SU-DHL-6 (cell line): ENCODE measurements around the gene CTNNA2.

ENCODE experiments used
- EZH2phosphoT487 ChIP-seq: fragments of 200-600 bp; sonication (generic), shearing (Covaris generic); conservative IDR thresholded peaks from 2 replicates; pipeline ENCODE4 v1.6.1; 2018; ENCODE audit warnings: mild to moderate bottlenecking, antibody characterized with exemption, low read length, moderate library complexity, mixed read lengths
- TF ChIP-seq, protein P1 (sequence below): fragments of 200-600 bp; sonication (generic); IDR thresholded peaks from one replicate; pipeline ENCODE4 v1.5.1; 2017; ENCODE audit warnings: antibody characterized with exemption, mild to moderate bottlenecking, low read length, moderate library complexity; ENCODE audit not compliant: insufficient read depth, poor library complexity, severe bottlenecking

DNA sequence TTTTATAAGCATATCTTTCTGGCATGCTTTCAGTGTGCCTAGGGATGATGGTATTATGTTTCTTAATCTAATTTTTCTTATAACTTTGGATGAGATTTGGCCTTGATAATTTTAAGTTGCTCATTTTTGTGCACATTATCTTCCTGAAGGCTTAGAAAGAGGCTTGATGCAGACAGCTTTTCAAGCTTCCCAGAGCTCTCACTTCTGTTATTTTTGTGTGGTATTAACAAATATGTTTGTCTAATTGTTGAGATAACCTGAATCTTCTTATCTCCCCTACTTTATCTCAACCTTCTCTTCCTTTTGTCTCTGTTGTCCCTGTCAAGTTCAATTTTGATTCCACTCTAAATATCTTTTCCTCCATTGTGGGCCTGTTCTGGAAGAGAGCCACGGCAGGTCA lies 904.9 kb downstream of the CTNNA2 start:
- TF ChIP-seq, protein P1, sequence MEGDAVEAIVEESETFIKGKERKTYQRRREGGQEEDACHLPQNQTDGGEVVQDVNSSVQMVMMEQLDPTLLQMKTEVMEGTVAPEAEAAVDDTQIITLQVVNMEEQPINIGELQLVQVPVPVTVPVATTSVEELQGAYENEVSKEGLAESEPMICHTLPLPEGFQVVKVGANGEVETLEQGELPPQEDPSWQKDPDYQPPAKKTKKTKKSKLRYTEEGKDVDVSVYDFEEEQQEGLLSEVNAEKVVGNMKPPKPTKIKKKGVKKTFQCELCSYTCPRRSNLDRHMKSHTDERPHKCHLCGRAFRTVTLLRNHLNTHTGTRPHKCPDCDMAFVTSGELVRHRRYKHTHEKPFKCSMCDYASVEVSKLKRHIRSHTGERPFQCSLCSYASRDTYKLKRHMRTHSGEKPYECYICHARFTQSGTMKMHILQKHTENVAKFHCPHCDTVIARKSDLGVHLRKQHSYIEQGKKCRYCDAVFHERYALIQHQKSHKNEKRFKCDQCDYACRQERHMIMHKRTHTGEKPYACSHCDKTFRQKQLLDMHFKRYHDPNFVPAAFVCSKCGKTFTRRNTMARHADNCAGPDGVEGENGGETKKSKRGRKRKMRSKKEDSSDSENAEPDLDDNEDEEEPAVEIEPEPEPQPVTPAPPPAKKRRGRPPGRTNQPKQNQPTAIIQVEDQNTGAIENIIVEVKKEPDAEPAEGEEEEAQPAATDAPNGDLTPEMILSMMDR, result no peak
- TF ChIP-seq EZH2phosphoT487, result no peak
